Sigmoid colon (tissue), 4 donors: ENCODE results near the gene TIGD6.

ENCODE experiments used
- CTCF ChIP-seq, 4 experiments: fragments of 450-650 bp in 3 of 4; fragments of 200-600 bp in 1 of 4; IDR thresholded peaks; one replicate each; pipeline ENCODE4 v1.5.1; 2016 to 2019; ENCODE audit warnings: antibody characterized with exemption in 4 of 4, mild to moderate bottlenecking in 3 of 4, moderate library complexity in 2 of 4
- EP300 ChIP-seq, 4 donors: sonication (generic); formaldehyde crosslinking; IDR thresholded peaks; one replicate each; pipeline ENCODE4 v1.6.1; 2017; ENCODE audit warnings: antibody characterized with exemption in 4 of 4
- POLR2AphosphoS5 ChIP-seq, 4 donors: sonication (generic); formaldehyde crosslinking; IDR thresholded peaks; one replicate each; pipeline ENCODE4 v1.6.1; 2017; ENCODE audit warnings: antibody characterized with exemption in 4 of 4

- TF ChIP-seq CTCF (IDR thresholded peaks at IDR 0.05) (no peak), POLR2AphosphoS5 (IDR thresholded peaks at IDR 0.05) (no peak), EP300 (IDR thresholded peaks at IDR 0.05) (no peak)
These were observed 2.2 kb downstream of the TIGD6 start for GRCh38 chr5:149998281-149998680.
